GM18873 (cell line): ENCODE data around the gene NHS.
"Not testable (repeated sequence)": the region's sequence is repeated elsewhere in the genome, so short reads cannot be mapped to it uniquely, and the experiment has no call there.

Experiments
- ATAC-seq: cut with Tn5 transposase; IDR thresholded peaks from one replicate; pipeline ENCODE4 v1.9.1; 2021; ENCODE audit warnings: mild to moderate bottlenecking, moderate library complexity, moderate number of reproducible peaks; ENCODE audit not compliant: unreplicated experiment, low FRiP score

The NHS gene

DNA sequence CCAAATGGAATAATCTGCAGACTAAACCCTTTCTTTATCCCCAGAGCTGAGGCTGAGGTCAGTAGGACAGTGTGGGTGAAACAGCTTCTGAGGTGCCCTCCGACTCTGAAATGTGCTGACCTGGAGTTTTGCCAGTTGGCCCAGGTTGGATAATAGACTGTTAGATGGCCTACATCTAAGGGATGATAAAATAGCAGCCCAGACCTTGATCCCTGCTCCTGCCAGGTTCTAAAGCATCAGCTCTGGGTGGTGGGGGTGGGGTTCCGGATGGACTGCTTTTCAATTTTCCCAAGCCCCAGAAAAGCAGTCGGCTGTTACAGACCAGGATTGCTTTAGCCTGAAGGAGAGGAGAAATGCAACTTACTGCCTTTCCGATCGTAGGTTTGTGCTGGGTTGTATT lies 110.4 kb downstream of the NHS start:
- ATAC-seq = no peak

DNA sequence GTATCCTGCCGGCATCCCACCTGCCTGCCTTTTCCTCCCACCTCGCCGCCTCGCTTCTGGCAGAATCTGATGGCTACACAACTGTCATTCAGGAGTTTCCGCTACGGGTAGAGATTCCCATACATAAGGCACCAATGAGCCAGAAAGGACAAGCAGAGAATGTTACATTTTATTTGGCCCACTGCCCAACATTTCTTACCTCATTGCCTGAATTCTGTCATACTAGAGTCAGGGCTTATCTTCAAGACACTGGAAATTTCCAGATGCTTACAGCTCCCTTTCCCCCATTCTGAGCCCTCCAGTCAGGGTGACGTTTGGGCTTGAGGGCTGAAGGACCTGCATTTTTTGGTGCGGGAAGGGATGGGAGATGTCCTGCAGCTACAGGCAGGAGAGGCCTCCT lies 113.0 kb downstream of the NHS start:
- ATAC-seq = no peak

DNA sequence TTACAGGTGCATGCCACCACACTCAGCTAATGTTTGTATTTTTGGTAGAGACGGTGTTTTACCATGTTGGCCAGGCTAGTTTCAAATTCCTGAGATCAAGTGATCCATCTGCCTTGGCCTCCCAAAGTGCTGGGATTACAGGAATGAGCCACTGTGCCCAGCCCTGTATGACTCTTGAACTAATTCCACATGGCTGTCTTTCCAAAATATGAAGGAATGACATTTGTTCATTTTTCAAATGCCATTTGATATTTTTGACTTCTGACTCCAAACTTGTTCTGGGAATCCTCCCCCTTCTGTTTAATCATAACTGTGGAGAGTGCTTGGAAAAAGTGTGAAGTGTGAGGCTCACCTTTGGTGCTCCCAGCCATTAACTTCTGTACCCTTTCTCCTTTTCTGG lies 119.2 kb downstream of the NHS start:
- ATAC-seq = no peak

DNA sequence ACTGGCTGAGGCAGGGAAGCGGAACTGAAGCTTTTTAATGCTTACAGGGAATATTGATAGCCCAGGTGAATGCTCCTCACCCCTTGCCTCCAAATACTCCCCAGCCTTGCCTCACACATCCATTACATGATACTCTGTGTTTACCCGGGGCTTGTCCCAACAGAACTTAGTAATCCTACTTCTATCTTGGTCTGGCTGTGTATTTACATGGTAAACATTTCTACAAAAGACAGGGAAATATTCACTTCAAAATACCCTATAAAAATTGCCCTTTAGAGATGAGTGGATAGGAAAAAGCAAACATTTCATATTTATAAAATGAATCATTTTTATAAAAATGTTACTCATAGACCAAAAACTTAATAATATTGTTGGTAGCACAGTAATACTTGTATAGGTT lies 120.1 kb downstream of the NHS start:
- ATAC-seq = no peak

DNA sequence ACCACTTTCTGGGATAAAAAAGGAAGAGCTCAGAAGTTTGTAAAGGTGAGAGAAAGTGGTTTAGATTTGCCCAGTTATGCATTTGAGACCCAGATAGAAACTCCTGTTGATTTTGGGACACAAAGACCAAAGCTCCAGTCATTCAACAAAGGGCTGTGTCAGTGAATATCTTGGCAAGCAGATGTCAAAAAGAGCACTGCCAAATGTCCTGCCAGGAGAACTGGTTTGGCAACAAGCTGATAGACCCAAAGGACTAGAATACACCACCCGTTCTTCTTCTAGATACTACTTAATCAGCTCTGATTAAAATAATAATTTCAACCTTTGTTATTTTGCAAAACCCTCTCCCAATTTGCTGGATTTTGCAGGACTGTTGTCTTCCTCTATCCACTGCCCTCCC lies 121.4 kb downstream of the NHS start:
- no peak for ATAC-seq

DNA sequence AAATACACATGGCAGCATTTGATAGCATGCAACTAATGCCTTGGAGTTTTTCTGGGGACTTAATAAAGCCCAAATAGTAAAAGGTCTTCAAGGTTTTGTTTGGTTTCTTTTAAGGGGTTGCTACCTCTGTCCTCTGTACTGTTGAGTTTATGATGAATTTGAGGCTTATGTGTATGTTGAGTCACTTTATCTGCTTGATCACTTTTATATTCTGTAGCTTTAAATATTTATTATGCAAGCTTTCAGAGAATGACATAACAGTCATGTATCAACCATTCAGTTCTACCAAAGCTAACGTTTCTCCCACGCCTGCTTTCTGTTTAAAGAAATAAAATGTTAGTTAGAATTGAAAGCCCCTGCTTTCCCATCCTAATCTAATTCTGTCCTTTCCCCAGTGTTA lies 122.2 kb downstream of the NHS start:
- no peak for ATAC-seq

DNA sequence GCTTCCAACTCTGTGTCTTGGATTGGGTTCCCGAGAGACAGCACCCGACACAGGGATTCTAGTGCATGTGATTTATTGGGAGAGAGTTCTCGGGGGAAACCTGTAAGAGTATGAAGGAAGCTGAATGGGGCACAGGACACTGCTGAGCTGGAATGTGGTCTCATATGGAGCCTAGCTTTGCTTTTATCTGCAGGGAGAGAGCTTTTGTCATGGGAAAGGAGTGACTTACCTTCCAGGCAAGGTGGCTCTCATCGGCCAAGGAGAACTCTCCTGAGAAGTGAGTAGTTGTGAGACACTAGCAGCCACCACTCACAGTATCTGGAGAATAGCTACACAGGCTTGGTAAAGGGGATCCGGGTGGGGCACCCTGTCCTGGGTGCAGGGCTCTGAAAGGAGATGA lies 124.5 kb downstream of the NHS start:
- ATAC-seq = no peak

DNA sequence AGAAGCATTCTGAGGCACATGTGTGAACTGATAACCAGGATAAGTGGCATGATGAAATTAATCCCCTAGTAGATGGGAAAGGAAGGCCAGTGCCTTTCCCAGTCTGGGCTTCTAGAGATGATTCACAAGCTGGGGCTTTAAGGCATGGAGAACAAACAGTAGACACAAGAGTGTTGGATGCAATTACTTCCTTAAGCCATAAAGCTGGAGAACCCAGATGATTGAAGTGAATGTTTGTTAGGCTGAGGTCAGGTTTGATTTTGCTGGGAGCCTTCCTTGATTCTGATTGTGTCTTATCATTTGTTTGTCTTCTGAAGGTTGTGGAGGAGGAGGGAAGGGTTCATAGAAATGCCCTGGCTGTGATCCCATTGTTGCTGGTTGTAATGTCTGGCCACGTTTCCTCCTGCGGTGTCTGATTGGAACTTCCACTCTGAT lies 125.2 kb downstream of the NHS start:
- no peak for ATAC-seq

DNA sequence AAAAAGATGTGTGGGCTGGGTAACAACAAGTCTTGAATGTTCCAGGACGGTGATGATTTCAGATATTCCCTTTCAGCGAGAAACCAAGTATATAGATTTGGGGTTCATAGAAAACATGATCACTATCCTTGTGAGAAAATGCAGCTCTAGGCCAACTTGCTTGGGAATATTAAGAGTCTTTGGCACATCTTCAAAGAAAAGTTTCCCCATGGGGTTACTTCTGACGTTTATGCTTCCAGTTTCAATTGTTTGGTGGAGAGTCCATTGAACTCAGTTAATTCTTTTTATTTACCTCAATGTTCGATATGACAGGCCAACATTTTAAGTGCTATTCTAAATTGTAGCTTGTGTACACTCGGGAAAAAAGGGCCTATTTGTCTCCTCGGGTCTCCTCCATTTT lies 126.7 kb downstream of the NHS start:
- no peak for ATAC-seq

DNA sequence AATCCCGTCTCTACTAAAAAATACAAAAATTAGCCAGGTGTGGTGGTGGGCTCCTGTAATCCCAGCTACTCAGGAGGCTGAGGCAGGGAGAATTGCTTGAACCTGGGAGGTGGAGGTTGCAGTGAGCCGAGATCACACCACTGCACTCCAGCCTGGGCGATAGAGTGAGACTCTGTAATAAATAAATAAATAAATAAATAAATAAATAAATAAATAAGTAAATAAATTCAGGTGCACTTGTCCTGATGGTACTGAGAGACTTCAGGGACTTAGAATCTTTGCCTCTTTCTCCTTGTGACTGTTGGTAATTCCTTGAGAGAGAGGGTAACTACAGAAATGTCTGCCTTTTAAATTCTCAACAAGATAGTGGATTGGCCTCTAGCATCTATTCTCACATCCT lies 131.4 kb downstream of the NHS start:
- not testable (repeated sequence) for ATAC-seq

DNA sequence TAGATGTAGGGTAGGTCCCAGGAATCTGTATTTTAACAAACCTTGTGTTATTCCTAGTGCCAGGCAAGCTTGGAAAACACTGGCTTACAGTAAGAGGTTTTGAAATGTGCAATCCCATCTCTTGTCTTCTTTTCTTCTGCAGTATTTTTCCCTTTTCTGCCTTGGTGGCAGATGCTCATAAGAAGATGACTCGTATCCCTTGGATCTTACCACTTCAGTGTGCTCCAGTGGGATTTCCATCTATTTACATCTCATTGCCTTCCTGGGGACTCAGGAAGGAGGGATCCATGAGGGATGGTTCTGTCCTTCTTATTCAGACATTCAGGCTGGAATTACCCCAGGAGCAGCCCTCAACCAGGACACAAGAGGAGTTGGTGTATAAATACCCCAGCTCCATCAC lies 136.6 kb downstream of the NHS start:
- ATAC-seq = no peak

DNA sequence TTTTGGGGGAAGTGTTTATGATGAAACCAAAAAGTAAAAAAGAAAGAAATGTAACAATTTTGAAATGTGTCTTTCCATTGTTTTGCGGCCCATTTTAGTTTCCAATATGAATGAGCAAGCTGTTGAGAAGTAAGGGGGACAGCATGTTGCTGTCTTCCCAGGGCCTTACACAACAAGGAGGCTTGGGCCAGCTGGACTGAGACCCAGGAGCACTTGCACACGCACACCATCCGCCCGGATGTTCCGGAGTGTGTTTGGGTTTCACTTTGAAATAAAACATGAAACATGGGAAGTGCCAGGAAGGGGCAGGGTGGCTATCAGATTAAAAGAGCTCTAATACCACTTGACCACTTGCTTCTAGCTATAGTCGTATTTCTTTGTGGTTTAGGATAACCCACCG lies 144.4 kb downstream of the NHS start:
- ATAC-seq = no peak

DNA sequence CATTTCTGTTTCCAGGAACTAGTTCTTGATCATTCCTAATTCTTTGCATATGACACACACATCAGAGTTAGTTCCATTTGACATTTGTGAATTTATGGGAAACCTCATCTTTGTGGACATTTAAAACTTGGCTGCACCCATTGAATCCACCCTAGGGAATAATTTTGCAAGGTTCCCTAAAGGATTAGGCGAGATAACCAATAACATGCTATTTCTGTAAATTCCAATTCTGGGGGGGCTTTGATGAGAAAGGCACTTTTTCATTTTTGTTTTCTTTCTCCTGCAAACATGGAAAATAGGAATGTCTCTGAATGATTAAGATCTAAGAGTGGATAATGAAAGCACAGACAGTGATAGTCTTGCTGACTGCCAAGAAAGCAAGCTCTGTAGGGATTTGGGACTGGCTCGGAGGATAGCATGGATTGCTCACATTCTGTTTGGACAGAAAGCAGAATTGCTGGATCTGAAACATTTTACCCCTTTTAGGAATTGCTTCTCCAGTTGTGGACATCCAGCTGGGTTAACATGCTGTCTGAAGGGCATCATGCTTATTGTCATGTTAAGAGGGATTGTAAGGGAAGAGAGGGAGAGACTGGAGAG lies 145.1 kb downstream of the NHS start:
- no peak for ATAC-seq

DNA sequence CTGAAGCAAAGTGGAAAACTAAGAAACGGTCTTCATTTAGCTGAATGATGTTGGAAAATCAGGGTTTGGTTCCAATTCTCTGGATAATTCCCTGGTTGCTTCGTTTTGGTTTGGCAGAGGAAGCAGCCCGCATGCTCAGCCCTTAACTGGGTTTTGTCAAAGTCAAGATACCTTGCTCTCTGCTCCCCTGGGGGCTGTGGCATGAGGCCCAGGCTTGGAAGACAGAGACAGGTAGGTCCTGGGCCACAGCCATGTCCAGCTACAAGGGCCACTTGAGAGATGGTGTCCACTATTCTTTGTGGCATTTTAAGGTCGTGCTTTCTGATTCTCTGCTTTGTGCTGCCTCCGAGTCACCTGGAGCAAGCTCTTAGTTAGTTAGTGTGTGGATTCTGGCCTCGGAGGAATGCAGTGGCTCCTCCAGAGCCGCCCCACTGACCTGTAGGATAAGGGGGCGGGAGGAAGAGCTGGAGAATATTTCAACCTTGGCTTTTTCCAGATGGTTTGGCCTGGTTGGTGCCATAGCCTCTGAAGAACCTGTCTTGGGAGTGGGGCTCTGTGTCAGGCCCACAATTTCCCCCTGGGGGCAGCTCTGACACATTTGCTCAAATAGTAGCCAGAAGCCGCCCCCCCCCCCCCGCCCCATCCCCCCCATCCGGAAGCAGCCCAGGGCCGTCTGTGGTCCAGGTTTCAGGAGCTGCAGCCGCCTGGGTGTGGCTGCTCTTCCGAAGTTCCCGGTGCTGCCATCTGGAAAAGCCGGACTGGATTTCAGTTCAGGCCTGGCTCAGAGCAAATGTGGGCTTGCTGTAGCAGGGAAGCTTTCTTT lies 147.1 kb downstream of the NHS start:
- no peak for ATAC-seq

DNA sequence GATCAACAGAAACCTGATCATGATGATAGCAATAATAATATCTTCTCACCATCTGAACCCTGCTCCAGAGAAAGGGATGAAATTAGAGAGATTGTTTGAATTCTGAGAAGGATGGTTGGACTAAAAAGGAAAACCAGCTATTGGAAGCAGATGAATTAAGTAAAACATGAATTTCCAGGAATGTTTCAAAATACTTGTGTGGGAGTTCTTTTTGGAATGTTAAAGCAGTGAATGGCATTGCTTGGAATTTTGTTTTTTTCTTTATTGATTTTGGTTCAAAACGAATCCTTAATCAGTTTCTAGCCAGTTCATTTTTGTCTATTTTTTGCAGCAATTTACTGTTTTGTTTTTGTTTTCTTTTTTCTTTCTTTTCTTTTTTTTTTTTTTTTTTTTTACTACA lies 150.3 kb downstream of the NHS start:
- no peak for ATAC-seq

DNA sequence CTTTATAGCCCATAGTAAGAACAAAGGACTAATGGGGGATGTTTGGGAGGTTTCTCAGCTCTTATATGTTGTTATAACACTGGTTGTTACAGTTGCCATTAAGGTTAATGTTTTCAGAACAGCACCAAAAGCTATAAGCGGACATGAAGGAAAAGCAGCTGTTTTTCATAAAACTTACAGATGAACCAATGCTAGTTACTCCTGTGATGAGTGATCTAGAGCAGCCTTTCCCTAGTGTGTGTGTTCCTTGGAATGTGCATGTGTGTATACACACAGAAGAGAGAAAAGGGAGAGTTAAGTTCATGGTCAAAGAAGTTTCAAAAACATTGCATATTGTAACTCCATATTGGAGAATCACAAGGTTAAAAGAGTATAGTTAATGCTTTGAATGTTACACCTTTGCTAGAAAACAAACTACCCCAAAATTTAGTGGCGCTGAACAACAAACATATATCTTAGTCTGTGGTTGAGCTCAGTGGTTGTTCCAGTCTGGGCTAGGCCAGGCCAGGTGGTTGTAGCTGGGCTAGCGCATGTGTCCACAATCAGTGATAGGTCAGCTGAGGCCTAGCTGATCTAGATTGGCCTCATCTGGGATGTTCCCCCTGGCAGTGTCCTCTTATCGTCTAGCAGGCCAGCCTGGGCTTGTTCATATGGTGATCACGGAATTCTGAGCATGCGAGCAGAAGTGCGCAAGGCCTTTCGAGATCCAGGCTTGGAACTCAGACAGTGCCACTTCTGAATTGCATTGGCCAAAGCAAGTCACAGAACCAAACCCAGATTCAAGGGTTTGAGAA lies 151.0 kb downstream of the NHS start:
- no peak for ATAC-seq

DNA sequence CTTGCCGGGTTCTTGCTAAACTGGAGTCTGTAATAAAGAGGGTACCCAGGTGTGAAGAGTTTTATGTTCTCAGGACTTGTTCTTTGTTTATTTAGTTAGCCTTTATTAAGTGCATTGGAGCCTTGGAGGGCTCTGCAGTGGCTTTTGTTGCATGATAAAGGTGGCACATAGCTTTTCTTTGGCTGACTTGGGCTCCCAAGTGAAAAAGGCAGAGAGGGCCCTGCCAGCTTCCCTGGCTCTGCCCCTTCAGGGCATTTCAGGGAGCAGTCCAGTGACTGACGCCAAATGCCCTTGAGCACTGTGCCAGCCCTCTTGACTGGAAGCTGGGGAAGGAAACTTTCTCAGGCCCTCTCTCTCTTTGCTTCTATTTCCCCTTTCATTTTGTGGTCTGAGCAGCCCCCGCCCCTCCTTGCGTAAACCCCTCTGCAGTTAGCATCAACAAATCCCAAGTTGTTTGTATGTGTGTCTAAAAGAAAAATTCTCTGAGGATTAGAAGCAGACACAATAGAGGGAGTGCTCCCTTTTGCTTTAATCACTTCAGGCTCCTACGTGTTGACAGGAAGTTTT lies 152.2 kb downstream of the NHS start:
- no peak for ATAC-seq

DNA sequence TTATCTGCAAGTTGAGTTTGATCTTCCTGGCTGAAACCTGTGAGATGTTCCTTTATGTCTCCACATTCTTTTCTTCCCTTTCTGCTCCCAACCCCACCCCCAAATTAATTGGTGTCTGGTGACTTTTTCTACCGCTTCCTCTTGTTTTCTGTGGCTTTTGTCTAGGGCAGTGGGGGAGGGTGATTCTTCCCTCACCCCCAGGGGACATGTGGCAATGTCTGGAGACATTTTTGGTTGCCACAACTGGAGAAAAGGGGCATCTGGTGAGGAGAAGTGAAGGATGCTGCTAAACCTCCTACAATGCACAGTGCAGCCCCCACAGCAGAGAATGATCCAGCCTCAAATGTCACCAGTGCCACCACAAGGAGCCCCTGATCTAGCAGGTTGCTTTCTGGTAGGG lies 152.9 kb downstream of the NHS start:
- ATAC-seq = no peak

DNA sequence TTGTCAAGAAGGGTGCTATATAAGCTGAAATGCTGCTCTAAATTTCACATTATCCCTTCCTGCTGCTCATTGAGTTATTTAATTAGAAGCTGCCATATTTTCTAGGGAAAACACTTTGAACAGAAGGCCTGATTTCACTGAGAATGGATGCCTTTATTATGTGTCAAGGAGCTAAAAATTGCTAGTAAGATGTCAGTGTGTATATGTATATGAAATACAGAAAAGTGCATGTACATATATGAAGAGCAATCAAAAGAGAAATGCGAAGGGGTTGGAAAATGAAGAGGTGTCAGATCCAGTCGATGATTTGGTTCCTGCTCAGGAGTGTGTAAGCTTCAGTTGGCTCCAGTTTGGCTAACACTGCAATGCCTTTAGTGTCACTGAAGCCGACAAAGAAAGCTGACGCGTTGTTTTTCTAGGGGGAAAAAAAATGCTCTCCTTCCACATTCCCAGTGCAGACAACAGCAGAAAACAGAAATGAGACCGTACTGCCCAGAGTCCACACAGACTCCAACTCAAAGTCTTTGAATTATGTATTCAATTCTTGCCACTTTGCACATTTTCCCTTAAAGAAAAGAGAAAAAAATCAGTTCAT lies 154.2 kb downstream of the NHS start:
- no peak for ATAC-seq

DNA sequence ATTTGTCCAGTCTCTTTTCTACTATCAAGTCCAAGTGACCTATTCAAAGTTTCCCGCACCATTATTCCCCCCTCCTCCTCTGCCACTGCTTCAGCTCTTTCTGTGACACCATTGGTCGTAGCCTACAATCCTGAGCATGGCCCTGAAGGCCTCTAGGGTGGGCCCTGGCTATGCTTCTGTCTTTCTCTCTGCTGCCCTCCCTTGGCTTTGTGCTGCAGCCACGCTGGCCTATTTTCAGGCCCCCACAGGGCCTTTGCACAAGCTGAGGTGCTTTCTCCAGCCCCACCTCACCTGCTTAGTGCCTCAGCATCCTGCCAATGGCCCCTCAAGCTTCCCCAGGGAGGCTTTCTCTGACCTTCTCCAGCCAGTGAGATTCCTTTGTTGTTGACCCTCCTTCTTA lies 156.5 kb downstream of the NHS start:
- no peak for ATAC-seq

DNA sequence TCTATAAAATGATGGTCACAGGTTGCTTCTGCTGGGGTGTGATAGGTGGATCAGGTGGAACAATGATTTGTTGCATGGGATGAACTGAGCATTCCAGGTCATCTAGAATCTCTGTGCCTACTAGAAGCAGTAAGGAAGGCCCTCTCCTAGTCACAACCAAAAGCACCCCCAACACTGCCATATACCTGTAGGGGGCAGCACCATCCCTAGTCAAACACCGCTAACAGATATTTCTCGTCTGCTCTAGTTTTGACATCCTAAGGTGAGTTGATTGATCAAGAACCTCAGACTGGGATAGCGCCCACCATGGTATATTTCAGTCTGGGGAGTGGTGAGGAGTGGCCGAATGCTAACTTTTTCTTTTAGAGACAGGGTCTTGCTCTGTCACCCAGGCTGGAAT lies 160.2 kb downstream of the NHS start:
- ATAC-seq = no peak
